H9 (cell line): ENCODE results near the gene CDADC1. TPM values are rescaled to one million over a fixed set of nuclear protein-coding genes. Genes with fewer than 3 reads are reported as not detected.

ENCODE experiments used
- DNase-seq: peaks from one replicate; pipeline ENCODE4 v3.0.0-alpha.2; 2017
- H2AFZ ChIP-seq: one replicate; pipeline ENCODE4 v1.6.1; 2013; ENCODE audit warnings: mild to moderate bottlenecking, low read length, control low read depth, moderate library complexity
- H2AK5ac ChIP-seq: 2 replicates; pipeline ENCODE4 v1.6.1; 2013; ENCODE audit warnings: low read length, control low read depth, mixed read lengths; ENCODE audit not compliant: insufficient read length
- H2BK120ac ChIP-seq: one replicate; pipeline ENCODE4 v1.6.1; 2013; ENCODE audit warnings: low read depth, mild to moderate bottlenecking, low read length, control low read depth, inconsistent platforms; ENCODE audit not compliant: poor library complexity, severe bottlenecking
- H2BK12ac ChIP-seq: 2 replicates; pipeline ENCODE4 v1.6.1; 2013; ENCODE audit warnings: low read length, control low read depth, mixed read lengths, low read depth; ENCODE audit not compliant: insufficient read length
- H2BK15ac ChIP-seq: 2 replicates; pipeline ENCODE4 v1.6.1; 2013; ENCODE audit warnings: low read depth, low read length, control low read depth
- H2BK20ac ChIP-seq: one replicate; pipeline ENCODE4 v1.6.1; 2013; ENCODE audit warnings: low read depth, mild to moderate bottlenecking, low read length, control low read depth, inconsistent platforms; ENCODE audit not compliant: poor library complexity, severe bottlenecking
- H2BK5ac ChIP-seq: 2 replicates; pipeline ENCODE4 v1.6.1; 2013; ENCODE audit warnings: low read length, control low read depth, mixed read lengths; ENCODE audit not compliant: insufficient read length
- H3K14ac ChIP-seq: 2 replicates; pipeline ENCODE4 v1.6.1; 2013; ENCODE audit warnings: low read length, control low read depth; ENCODE audit not compliant: insufficient read depth
- H3K18ac ChIP-seq: 2 replicates; pipeline ENCODE4 v1.6.1; 2013; ENCODE audit warnings: low read depth, mild to moderate bottlenecking, mixed read lengths, low read length, control low read depth; ENCODE audit not compliant: insufficient read length
- H3K23ac ChIP-seq: 2 replicates; pipeline ENCODE4 v1.6.1; 2013; ENCODE audit warnings: low read length, control low read depth, mixed read lengths, low read depth; ENCODE audit not compliant: insufficient read length
- H3K23me2 ChIP-seq: 2 replicates; pipeline ENCODE4 v1.6.1; 2013; ENCODE audit warnings: low read depth, mild to moderate bottlenecking, mixed read lengths, low read length, control low read depth; ENCODE audit not compliant: insufficient read length, poor library complexity, severe bottlenecking
- H3K27ac ChIP-seq: 2 replicates; pipeline ENCODE4 v1.5.1; 2013; ENCODE audit warnings: low read length, control low read depth, mixed read lengths, low read depth; ENCODE audit not compliant: insufficient read length
- H3K27me3 ChIP-seq: 2 replicates; pipeline ENCODE4 v1.6.1; 2013; ENCODE audit warnings: low read length, control low read depth, inconsistent platforms; ENCODE audit not compliant: insufficient read depth
- H3K4ac ChIP-seq: 2 replicates; pipeline ENCODE4 v1.6.1; 2013; ENCODE audit warnings: low read depth, mild to moderate bottlenecking, control low read depth, inconsistent platforms, low read length, moderate library complexity
- H3K4me1 ChIP-seq: 2 replicates; pipeline ENCODE4 v1.6.1; 2013; ENCODE audit warnings: low read length, control low read depth, inconsistent platforms; ENCODE audit not compliant: insufficient read depth
- H3K4me2 ChIP-seq: 2 replicates; pipeline ENCODE4 v1.6.1; 2013; ENCODE audit warnings: low read length, control low read depth, mixed read lengths; ENCODE audit not compliant: insufficient read length, insufficient read depth
- H3K56ac ChIP-seq: 2 replicates; pipeline ENCODE4 v1.6.1; 2013; ENCODE audit warnings: low read depth, mild to moderate bottlenecking, mixed read lengths, low read length, control low read depth; ENCODE audit not compliant: insufficient read length
- H3K79me1 ChIP-seq: 2 replicates; pipeline ENCODE4 v1.6.1; 2013; ENCODE audit warnings: low read depth, mild to moderate bottlenecking, moderate library complexity, low read length, control low read depth, inconsistent platforms; ENCODE audit not compliant: insufficient read depth, poor library complexity, severe bottlenecking
- H3K79me2 ChIP-seq: 2 replicates; pipeline ENCODE4 v1.6.1; 2013; ENCODE audit warnings: low read length, control low read depth, inconsistent platforms; ENCODE audit not compliant: insufficient read depth
- H3K9ac ChIP-seq: 2 replicates; pipeline ENCODE4 v1.6.1; 2013; ENCODE audit warnings: low read length, control low read depth, mixed read lengths; ENCODE audit not compliant: insufficient read length; ENCODE audit errors: extremely low read depth
- H3K9me3 ChIP-seq: one replicate; pipeline ENCODE4 v1.6.1; 2013; ENCODE audit warnings: low read depth, low read length, inconsistent platforms; ENCODE audit not compliant: control insufficient read depth
- H3T11ph ChIP-seq: one replicate; pipeline ENCODE4 v1.6.1; 2013; ENCODE audit warnings: mild to moderate bottlenecking, low read length, control low read depth, inconsistent platforms
- H4K20me1 ChIP-seq: one replicate; pipeline ENCODE4 v1.6.1; 2013; ENCODE audit not compliant: control insufficient read depth, insufficient read length, insufficient read depth
- H4K5ac ChIP-seq: 2 replicates; pipeline ENCODE4 v1.6.1; 2013; ENCODE audit warnings: low read depth, mild to moderate bottlenecking, mixed read lengths, low read length, control low read depth; ENCODE audit not compliant: insufficient read length
- H4K8ac ChIP-seq: replicated peaks from 2 replicates; pipeline ENCODE4 v1.6.1; 2013; ENCODE audit warnings: low read length, control low read depth, mixed read lengths, low read depth; ENCODE audit not compliant: insufficient read length
- H4K91ac ChIP-seq: 2 replicates; pipeline ENCODE4 v1.6.1; 2013; ENCODE audit warnings: low read depth, mild to moderate bottlenecking, moderate library complexity, mixed read lengths, low read length, control low read depth; ENCODE audit not compliant: insufficient read length
- H3K27ac Mint-ChIP-seq, 3 experiments: 2 replicates in 2 of 3; 3 replicates in 1 of 3; pipeline ENCODE4 v1.8.0; 2020 to 2021; ENCODE audit warnings: mixed read lengths in 3 of 3, mild to moderate bottlenecking in 1 of 3, moderate library complexity in 1 of 3
- H3K27me3 Mint-ChIP-seq: 2 replicates; pipeline ENCODE4 v1.8.0; 2021; ENCODE audit warnings: low read depth, mild to moderate bottlenecking, moderate library complexity, mixed read lengths
- H3K36me3 Mint-ChIP-seq, 3 experiments: 2 replicates in 2 of 3; 3 replicates in 1 of 3; pipeline ENCODE4 v1.8.0; 2020 to 2021; ENCODE audit warnings: low read depth in 3 of 3, mixed read lengths in 3 of 3; ENCODE audit not compliant: insufficient read depth in 1 of 3
- H3K4me1 Mint-ChIP-seq, 2 experiments: 2 replicates each; pipeline ENCODE4 v1.8.0; 2020; ENCODE audit warnings: mixed read lengths in 2 of 2
- H3K4me3 Mint-ChIP-seq, 2 experiments: 2 replicates in 1 of 2; 3 replicates in 1 of 2; pipeline ENCODE4 v1.8.0; 2020 to 2021; ENCODE audit warnings: mild to moderate bottlenecking in 2 of 2, mixed read lengths in 2 of 2, moderate library complexity in 1 of 2
- H3K9me3 Mint-ChIP-seq, 2 experiments: 2 replicates in 1 of 2; 3 replicates in 1 of 2; pipeline ENCODE4 v1.8.0; 2020; ENCODE audit warnings: mild to moderate bottlenecking in 2 of 2, mixed read lengths in 2 of 2, moderate library complexity in 1 of 2
- CTCF ChIP-seq: fragments of 200-600 bp; sonication (generic); conservative IDR thresholded peaks from 3 replicates; pipeline ENCODE4 v1.8.0; 2021; ENCODE audit warnings: antibody characterized with exemption, mild to moderate bottlenecking
- WGBS: extraction: QIAGEN DNeasy Blood & Tissue Kit; methylation state at CpG from one replicate; pipeline ENCODE4 v1.1.7; 2013; ENCODE audit warnings: missing lambda C conversion rate, low lambda C conversion rate, mixed read lengths; ENCODE audit not compliant: insufficient read length; ENCODE audit errors: extremely low coverage; 5-methylcytosine and 5-hydroxymethylcytosine counted together
- total RNA-seq: library from RNA; stranded (reverse); gene quantifications from 2 replicates; pipeline ENCODE4 v1.2.1, GENCODE V29; 2021

Gene CDADC1
- total RNA-seq, 1 experiment from 2014 or later, result 4.9 TPM

- DNase-seq, result no peak
- WGBS, result no CpG with 5 or more reads among the region's 9 CpGs
- Histone ChIP-seq H3K79me1 (no peaks in the 10 kb centered on the region), H2AFZ (no peak overlapping the region), H3T11ph (no peak overlapping the region), H2AK5ac (no peak overlapping the region), H3K4me2 (no peak overlapping the region), H3K23ac (no peak overlapping the region), H3K23me2 (no peaks in the 10 kb centered on the region), H3K27me3 (no peaks in the 10 kb centered on the region; the same call in 1 of the 2 replicates), H3K14ac (no peak overlapping the region), H4K20me1 (no peaks in the 10 kb centered on the region), H3K4me1 (no peaks in the 10 kb centered on the region; the same call in 1 of the 2 replicates), H2BK5ac (no peak overlapping the region), H3K9ac (no peak overlapping the region), H3K27ac (no peak overlapping the region), H3K4ac (no peak overlapping the region), H3K18ac (no peak overlapping the region), H3K79me2 (no peaks in the 10 kb centered on the region), H2BK15ac (no peak overlapping the region), H4K8ac (no peak overlapping the region), H2BK120ac (no peak overlapping the region), H3K56ac (no peak overlapping the region), H2BK12ac (no peak overlapping the region), H3K9me3 (no peaks in the 10 kb centered on the region), H4K5ac (no peak overlapping the region), H2BK20ac (no peak overlapping the region), H4K91ac (no peak overlapping the region)
- Mint-ChIP-seq H3K27ac (peak overlapping the region in 1 of 3 experiments; percentile 12; a peak in 2 of 7 replicates), H3K27me3 (no peaks in the 10 kb centered on the region), H3K4me1 (peaks cover 14 to 40% of the 10 kb centered on the region in 2 experiments), H3K36me3 (no peaks in the 10 kb centered on the region), H3K9me3 (no peaks in the 10 kb centered on the region), H3K4me3 (no peak overlapping the region; a peak in 1 of 5 replicates)
- no peak for TF ChIP-seq CTCF
These were observed 55.1 kb downstream of the CDADC1 start for GRCh38 chr13:49302817-49303216.
